ENCODE measurements around the gene IFNLR1. TPM values are rescaled to one million over a fixed set of nuclear protein-coding genes. Genes with fewer than 3 reads are reported as not detected.

IFNLR1 gene
- total and polyA plus RNA-seq, 2 experiments from 2014 or later, result 6.4 to 7.5 TPM

- H3K4me2 ChIP-seq, result peak overlapping the region; percentile 58
- H3K4me1 ChIP-seq (ENCODE audit: insufficient read depth), result peaks cover 40% of the 10 kb centered on the region
- DNase-seq (ENCODE audit: low spot score), result peak; percentile 81
- no peaks in the 10 kb centered on the region for H3K9me3 ChIP-seq (ENCODE audit: low read depth)
- H3K9me2 ChIP-seq (replicated peaks; ENCODE audit: insufficient read depth), result no peaks in the 10 kb centered on the region
- H3K79me2 ChIP-seq, result no peaks in the 10 kb centered on the region
- H4K20me1 ChIP-seq (ENCODE audit: insufficient read depth, poor library complexity, severe bottlenecking), result no peaks in the 10 kb centered on the region
- no peaks in the 10 kb centered on the region for H3K27me3 ChIP-seq
- no peaks in the 10 kb centered on the region for H3K36me3 ChIP-seq (replicated peaks; ENCODE audit: insufficient read depth, low read depth)
- TF ChIP-seq EZH2 (IDR thresholded peaks at IDR 0.05; ENCODE audit: borderline replicate concordance) (no peak), EZH2phosphoT487 (IDR thresholded peaks at IDR 0.05; ENCODE audit: low read depth, severe bottlenecking, unreplicated experiment) (no peak), CTCF (IDR thresholded peaks at IDR 0.05; ENCODE audit: poor library complexity) (no peak)
- no peak overlapping the region for H2AFZ ChIP-seq
- peak overlapping the region; percentile 96 for H3K27ac ChIP-seq
- WGBS (ENCODE audit: low lambda C conversion rate, missing lambda C conversion rate), result 78% methylated on average over 14 of the region's 14 CpGs
- H3K4me3 ChIP-seq, result no peak overlapping the region
Observed at GRCh38 chr1:24117722-24118409, 69.2 kb downstream of the IFNLR1 start.

GRCh38 chr1:24117132-24117531 lies 70.0 kb downstream of the IFNLR1 start:
- no peaks in the 10 kb centered on the region for H3K27me3 ChIP-seq
- DNase-seq (ENCODE audit: low spot score), result no peak

GRCh38 chr1:24114753-24115152 lies 72.3 kb downstream of the IFNLR1 start:
- Histone ChIP-seq H3K79me2 (no peaks in the 10 kb centered on the region), H3K36me3 (replicated peaks; ENCODE audit: insufficient read depth, low read depth) (no peaks in the 10 kb centered on the region), H3K27ac (no peak overlapping the region), H3K4me3 (no peak overlapping the region), H2AFZ (no peak overlapping the region), H3K4me1 (ENCODE audit: insufficient read depth) (peaks cover 43% of the 10 kb centered on the region), H3K9me2 (replicated peaks; ENCODE audit: insufficient read depth) (no peaks in the 10 kb centered on the region), H3K9me3 (ENCODE audit: low read depth) (no peaks in the 10 kb centered on the region), H3K4me2 (no peak overlapping the region), H4K20me1 (ENCODE audit: insufficient read depth, poor library complexity, severe bottlenecking) (no peaks in the 10 kb centered on the region), H3K27me3 (no peaks in the 10 kb centered on the region)
- no peak for TF ChIP-seq EZH2phosphoT487 (IDR thresholded peaks at IDR 0.05; ENCODE audit: low read depth, severe bottlenecking, unreplicated experiment)
- no peak for TF ChIP-seq EZH2 (IDR thresholded peaks at IDR 0.05; ENCODE audit: borderline replicate concordance)
- no peak for TF ChIP-seq CTCF (IDR thresholded peaks at IDR 0.05; ENCODE audit: poor library complexity)
- WGBS (ENCODE audit: low lambda C conversion rate, missing lambda C conversion rate), result 75% methylated on average over 6 of the region's 6 CpGs
- DNase-seq (ENCODE audit: low spot score), result no peak

More at GRCh38 chr1:24117132-24117531, 70.0 kb downstream of the IFNLR1 start:
- H3K27ac ChIP-seq, result peak overlapping the region; percentile 96
- peaks cover 43% of the 10 kb centered on the region for H3K4me1 ChIP-seq (ENCODE audit: insufficient read depth)
- H4K20me1 ChIP-seq (ENCODE audit: insufficient read depth, poor library complexity, severe bottlenecking), result no peaks in the 10 kb centered on the region
- H3K4me3 ChIP-seq, result no peak overlapping the region
- no peaks in the 10 kb centered on the region for H3K36me3 ChIP-seq (replicated peaks; ENCODE audit: insufficient read depth, low read depth)
- H2AFZ ChIP-seq, result no peak overlapping the region
- H3K79me2 ChIP-seq, result no peaks in the 10 kb centered on the region
- TF ChIP-seq EZH2 (IDR thresholded peaks at IDR 0.05; ENCODE audit: borderline replicate concordance), result no peak
- TF ChIP-seq EZH2phosphoT487 (IDR thresholded peaks at IDR 0.05; ENCODE audit: low read depth, severe bottlenecking, unreplicated experiment), result no peak
- TF ChIP-seq CTCF (IDR thresholded peaks at IDR 0.05; ENCODE audit: poor library complexity), result no peak
- WGBS (ENCODE audit: low lambda C conversion rate, missing lambda C conversion rate), result 88% methylated on average over 2 of the region's 2 CpGs
- H3K9me3 ChIP-seq (ENCODE audit: low read depth), result no peaks in the 10 kb centered on the region
- no peak overlapping the region for H3K4me2 ChIP-seq
- no peaks in the 10 kb centered on the region for H3K9me2 ChIP-seq (replicated peaks; ENCODE audit: insufficient read depth)
